MCF 10A (cell line): Measurements from ENCODE around the gene NKAIN1. TPM values are rescaled to one million over a fixed set of nuclear protein-coding genes. Genes with fewer than 3 reads are reported as not detected.

Source experiments
- BruUV-seq: library from RNA; stranded (reverse); fragments of 400-500 nt; replicated peaks from 2 replicates; lab custom pipeline; 2021; lab: Mats Ljungman, UMichigan
- CTCF ChIA-PET: fragments of 300-600 bp; sonication (Branson Sonifier 250); formaldehyde crosslinking; extraction: SDS; loops from one replicate; lab custom pipeline; 2021; ENCODE audit warnings: antibody characterized with exemption, inconsistent platforms; lab: Yijun Ruan, JAX
- POLR2A ChIA-PET: fragments of 300-600, 350-650 bp; sonication (Branson Sonifier 250); formaldehyde crosslinking; extraction: SDS; loops from one replicate; lab custom pipeline; 2020; ENCODE audit warnings: antibody characterized with exemption, inconsistent platforms; lab: Yijun Ruan, JAX
- DNase-seq: peaks from one replicate; pipeline ENCODE4 v3.0.0-alpha.2; 2018; ENCODE audit not compliant: unreplicated experiment
- H3K27ac Mint-ChIP-seq: one replicate; pipeline ENCODE4 v1.8.0; 2022; ENCODE audit warnings: mild to moderate bottlenecking, low read depth, mixed read lengths; ENCODE audit not compliant: unreplicated experiment
- H3K27me3 Mint-ChIP-seq: one replicate; pipeline ENCODE4 v1.8.0; 2022; ENCODE audit warnings: mixed read lengths; ENCODE audit not compliant: insufficient read depth, unreplicated experiment
- H3K36me3 Mint-ChIP-seq: one replicate; pipeline ENCODE4 v1.8.0; 2022; ENCODE audit warnings: mild to moderate bottlenecking, moderate library complexity, mixed read lengths; ENCODE audit not compliant: insufficient read depth, unreplicated experiment
- H3K4me1 Mint-ChIP-seq: one replicate; pipeline ENCODE4 v1.8.0; 2022; ENCODE audit warnings: mixed read lengths; ENCODE audit not compliant: insufficient read depth, unreplicated experiment
- H3K4me3 Mint-ChIP-seq: one replicate; pipeline ENCODE4 v1.8.0; 2022; ENCODE audit warnings: mild to moderate bottlenecking, moderate library complexity, mixed read lengths; ENCODE audit not compliant: unreplicated experiment
- H3K9me3 Mint-ChIP-seq: one replicate; pipeline ENCODE4 v1.8.0; 2022; ENCODE audit warnings: mixed read lengths; ENCODE audit not compliant: unreplicated experiment
- intact Hi-C: fragments of 100-400 bp; cut with micrococcal nuclease; formaldehyde crosslinking; loops from 2 replicates; pipeline ENCODE4 v1.14.1; 2022
- total RNA-seq: library from RNA; stranded (reverse); gene quantifications from 2 replicates; pipeline ENCODE4 v1.2.3, GENCODE V29; 2022
- TF ChIP-seq, protein P1 (sequence below): fragments of 200-600 bp; IDR thresholded peaks from one replicate; pipeline ENCODE4 v1.8.0; 2022; ENCODE audit warnings: antibody characterized with exemption, mild to moderate bottlenecking; ENCODE audit not compliant: unreplicated experiment

NKAIN1 gene
- total RNA-seq, 1 experiment from 2014 or later, result not detected

DNA sequence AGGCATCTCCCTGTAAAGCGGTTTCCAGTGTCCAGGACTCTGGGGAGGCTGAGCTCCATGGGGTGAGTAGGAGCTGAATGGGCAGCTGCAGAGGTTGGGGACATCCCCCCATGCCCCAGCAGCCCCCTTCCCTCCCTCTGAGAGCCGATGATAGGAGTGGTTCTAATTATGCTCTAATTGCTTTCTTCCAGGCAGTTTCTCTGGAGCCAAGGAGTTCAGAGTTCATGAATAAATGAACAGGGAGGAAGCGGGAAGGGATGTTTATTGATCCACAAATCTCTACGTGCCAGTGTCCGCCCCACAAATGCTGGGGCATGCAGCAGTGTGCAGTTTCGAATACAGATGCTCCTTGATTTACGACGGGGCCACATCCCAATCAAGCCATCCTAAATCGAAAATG, 15.6 kb downstream of the NKAIN1 start:
- BruUV-seq, result no TSS peak
- peaks cover 5% of the 10 kb centered on the region for H3K4me1 Mint-ChIP-seq
- H3K4me3 Mint-ChIP-seq, result no peak overlapping the region
- no peaks in the 10 kb centered on the region for H3K9me3 Mint-ChIP-seq
- CTCF ChIA-PET, result interaction anchor here (0.6 kb wide), 2 partner anchors 72 to 90 kb away, joined by 4 read pairs; no protein-coding TSS in a partner anchor
- no peaks in the 10 kb centered on the region for H3K36me3 Mint-ChIP-seq
- POLR2A ChIA-PET, result interaction anchor here (0.6 to 0.7 kb wide), 2 partner anchors 175 to 419 kb away, joined by 3 read pairs; no protein-coding TSS in a partner anchor
- TF ChIP-seq, protein P1, sequence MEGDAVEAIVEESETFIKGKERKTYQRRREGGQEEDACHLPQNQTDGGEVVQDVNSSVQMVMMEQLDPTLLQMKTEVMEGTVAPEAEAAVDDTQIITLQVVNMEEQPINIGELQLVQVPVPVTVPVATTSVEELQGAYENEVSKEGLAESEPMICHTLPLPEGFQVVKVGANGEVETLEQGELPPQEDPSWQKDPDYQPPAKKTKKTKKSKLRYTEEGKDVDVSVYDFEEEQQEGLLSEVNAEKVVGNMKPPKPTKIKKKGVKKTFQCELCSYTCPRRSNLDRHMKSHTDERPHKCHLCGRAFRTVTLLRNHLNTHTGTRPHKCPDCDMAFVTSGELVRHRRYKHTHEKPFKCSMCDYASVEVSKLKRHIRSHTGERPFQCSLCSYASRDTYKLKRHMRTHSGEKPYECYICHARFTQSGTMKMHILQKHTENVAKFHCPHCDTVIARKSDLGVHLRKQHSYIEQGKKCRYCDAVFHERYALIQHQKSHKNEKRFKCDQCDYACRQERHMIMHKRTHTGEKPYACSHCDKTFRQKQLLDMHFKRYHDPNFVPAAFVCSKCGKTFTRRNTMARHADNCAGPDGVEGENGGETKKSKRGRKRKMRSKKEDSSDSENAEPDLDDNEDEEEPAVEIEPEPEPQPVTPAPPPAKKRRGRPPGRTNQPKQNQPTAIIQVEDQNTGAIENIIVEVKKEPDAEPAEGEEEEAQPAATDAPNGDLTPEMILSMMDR, result no peak
- no peak for DNase-seq
- H3K27ac Mint-ChIP-seq, result no peak overlapping the region
- H3K27me3 Mint-ChIP-seq, result no peaks in the 10 kb centered on the region
- intact Hi-C loops, result no loop called here

DNA sequence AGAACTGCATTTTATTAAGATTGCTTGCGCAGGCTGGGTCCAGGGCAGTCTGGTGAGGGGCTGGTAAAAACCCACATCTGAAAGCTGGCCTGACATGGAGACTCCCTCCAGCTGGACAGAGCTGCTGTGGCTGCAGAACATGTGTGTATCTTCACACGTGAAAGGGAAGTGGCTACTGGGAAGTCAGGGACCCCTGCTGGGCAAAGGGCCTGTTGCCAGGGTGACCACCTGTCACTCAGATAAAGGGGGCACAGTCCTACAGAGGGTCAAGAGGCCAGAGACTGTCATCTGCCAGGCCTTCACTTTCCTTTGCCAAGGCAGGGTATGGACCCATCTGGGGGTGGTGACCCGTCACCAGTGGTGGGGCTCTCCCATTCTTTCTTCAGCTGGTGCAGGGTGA, 17.5 kb downstream of the NKAIN1 start:
- ChIA-PET POLR2A (no interaction called here), CTCF (interaction anchor here (0.9 kb wide), 1 partner anchor 13 kb away, joined by 3 read pairs; no protein-coding TSS in a partner anchor)
- no peak overlapping the region for H3K4me3 Mint-ChIP-seq
- no TSS peak for BruUV-seq
- no peak overlapping the region for H3K27ac Mint-ChIP-seq
- intact Hi-C loops, result no loop called here
- DNase-seq, result no peak
- peaks cover 5% of the 10 kb centered on the region for H3K4me1 Mint-ChIP-seq
- no peaks in the 10 kb centered on the region for H3K36me3 Mint-ChIP-seq
- H3K27me3 Mint-ChIP-seq, result no peaks in the 10 kb centered on the region
- H3K9me3 Mint-ChIP-seq, result no peaks in the 10 kb centered on the region
- TF ChIP-seq, protein P1, result no peak

DNA sequence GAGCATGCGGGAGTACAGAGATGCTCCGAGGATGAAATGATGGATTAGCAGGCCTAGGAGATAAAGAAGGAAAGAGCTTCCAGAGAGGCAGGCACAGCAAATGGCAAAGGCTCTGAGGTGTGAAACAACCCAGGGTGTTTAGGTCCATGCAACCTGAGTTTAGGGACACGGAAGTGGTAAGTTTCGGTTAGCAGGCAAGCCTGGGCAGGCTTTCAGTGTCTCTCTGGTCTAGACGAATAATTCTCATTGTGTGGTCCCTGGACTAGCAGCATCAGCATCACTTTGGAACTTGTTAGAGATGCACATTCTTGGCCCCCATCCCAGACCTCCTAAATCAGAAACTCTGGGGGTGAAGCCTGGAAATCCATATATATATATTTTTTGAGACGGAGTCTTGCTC, 18.6 kb downstream of the NKAIN1 start:
- H3K27me3 Mint-ChIP-seq, result no peaks in the 10 kb centered on the region
- CTCF ChIA-PET, result interaction anchor here (0.6 kb wide), 1 partner anchor 567 kb away, joined by 3 read pairs; no protein-coding TSS in a partner anchor

DNA sequence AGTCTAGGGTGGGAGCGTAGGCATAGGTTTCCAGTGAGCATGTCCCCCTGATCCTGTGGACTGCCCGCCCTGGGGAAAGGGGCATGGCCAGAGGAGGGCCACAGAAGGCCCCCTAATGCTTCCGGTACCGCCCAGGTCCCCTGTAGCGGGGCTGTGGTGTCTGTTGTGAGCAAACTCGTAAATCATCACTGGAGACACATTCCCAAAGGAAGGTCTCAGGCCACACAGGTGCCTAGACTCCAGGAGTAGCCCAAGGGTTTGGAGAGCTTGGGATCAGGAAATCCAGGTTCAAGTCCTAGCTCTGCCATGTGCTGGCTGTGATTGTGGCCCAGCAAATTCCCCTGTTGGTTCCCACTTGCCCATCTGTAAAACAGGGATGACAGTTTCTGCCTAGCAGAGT, 20.2 kb downstream of the NKAIN1 start:
- no peak for DNase-seq
- peaks cover 6% of the 10 kb centered on the region for H3K27me3 Mint-ChIP-seq
- H3K9me3 Mint-ChIP-seq, result no peaks in the 10 kb centered on the region
- intact Hi-C loops, result no loop called here
- ChIA-PET CTCF (no interaction called here), POLR2A (interaction anchor here (0.8 kb wide), 1 partner anchor 8 kb away, joined by 3 read pairs; no protein-coding TSS in a partner anchor)
- TF ChIP-seq, protein P1, result no peak
- H3K27ac Mint-ChIP-seq, result no peak overlapping the region
- peaks cover 5% of the 10 kb centered on the region for H3K4me1 Mint-ChIP-seq
- no peaks in the 10 kb centered on the region for H3K36me3 Mint-ChIP-seq
- no TSS peak for BruUV-seq
- no peak overlapping the region for H3K4me3 Mint-ChIP-seq

More for the DNA sequence above, 18.6 kb downstream of the NKAIN1 start:
- BruUV-seq, result no TSS peak
- DNase-seq, result no peak
- H3K4me1 Mint-ChIP-seq, result peaks cover 5% of the 10 kb centered on the region
- TF ChIP-seq, protein P1, result no peak
- no peaks in the 10 kb centered on the region for H3K36me3 Mint-ChIP-seq
- intact Hi-C loops, result no loop called here
- no peak overlapping the region for H3K4me3 Mint-ChIP-seq
- H3K9me3 Mint-ChIP-seq, result no peaks in the 10 kb centered on the region
- H3K27ac Mint-ChIP-seq, result no peak overlapping the region
- POLR2A ChIA-PET, result no interaction called here
